ENCODE results near the gene C9. TPM values are rescaled to one million over a fixed set of nuclear protein-coding genes. Genes with fewer than 3 reads are reported as not detected.

Gene C9
- polyA plus RNA-seq, 2 of the 4 experiments (the other 2 are of a cell fraction): 0.03 TPM; not detected in 1

DNA sequence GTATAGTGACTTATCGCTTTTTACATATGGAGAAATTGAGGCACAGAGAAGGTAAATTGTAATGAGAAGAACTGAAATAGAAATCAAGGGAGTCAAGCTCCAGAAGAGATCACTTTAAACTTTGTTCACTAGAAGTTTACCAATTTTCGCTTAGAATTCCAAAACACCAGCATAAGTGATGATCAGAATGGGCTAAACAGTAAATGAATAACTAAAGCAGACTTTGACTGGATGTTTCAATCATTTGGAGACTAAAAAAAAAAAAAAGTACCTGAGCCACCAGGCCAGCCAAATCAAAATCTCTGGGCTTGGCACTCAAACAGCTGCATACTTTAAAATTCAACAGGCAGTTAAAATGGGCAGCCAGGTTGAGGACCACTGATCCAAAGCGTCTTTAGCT lies 106.7 kb downstream of the C9 start:
- peak overlapping the region in 1 of 2 experiments; percentile 64; a peak in 3 of 6 replicates for H3K27ac ChIP-seq
- TF ChIP-seq HEYL (CRISPR knock-in tag; IDR thresholded peaks at IDR 0.05) (no peak), NR3C1 (IDR thresholded peaks at IDR 0.05) (no peak), FOXS1 (CRISPR knock-in tag; IDR thresholded peaks at IDR 0.05) (no peak), JUN (IDR thresholded peaks at IDR 0.05) (no peak), CEBPB (IDR thresholded peaks at IDR 0.05) (no peak), JUNB (IDR thresholded peaks at IDR 0.05) (no peak), HOXB5 (CRISPR knock-in tag; IDR thresholded peaks at IDR 0.05) (no peak), HDAC2 (IDR thresholded peaks at IDR 0.05) (no peak), FOSL2 (IDR thresholded peaks at IDR 0.05) (no peak), FOSL2 (CRISPR knock-in tag; IDR thresholded peaks at IDR 0.05) (no peak), KDM1A (IDR thresholded peaks at IDR 0.05; ENCODE audit: low read depth) (no peak), CHD2 (IDR thresholded peaks at IDR 0.05; ENCODE audit: low read length, partially characterized antibody) (no peak), ZFP36 (IDR thresholded peaks at IDR 0.05; ENCODE audit: borderline replicate concordance, partially characterized antibody) (no peak)
- TF ChIP-seq, protein P1, sequence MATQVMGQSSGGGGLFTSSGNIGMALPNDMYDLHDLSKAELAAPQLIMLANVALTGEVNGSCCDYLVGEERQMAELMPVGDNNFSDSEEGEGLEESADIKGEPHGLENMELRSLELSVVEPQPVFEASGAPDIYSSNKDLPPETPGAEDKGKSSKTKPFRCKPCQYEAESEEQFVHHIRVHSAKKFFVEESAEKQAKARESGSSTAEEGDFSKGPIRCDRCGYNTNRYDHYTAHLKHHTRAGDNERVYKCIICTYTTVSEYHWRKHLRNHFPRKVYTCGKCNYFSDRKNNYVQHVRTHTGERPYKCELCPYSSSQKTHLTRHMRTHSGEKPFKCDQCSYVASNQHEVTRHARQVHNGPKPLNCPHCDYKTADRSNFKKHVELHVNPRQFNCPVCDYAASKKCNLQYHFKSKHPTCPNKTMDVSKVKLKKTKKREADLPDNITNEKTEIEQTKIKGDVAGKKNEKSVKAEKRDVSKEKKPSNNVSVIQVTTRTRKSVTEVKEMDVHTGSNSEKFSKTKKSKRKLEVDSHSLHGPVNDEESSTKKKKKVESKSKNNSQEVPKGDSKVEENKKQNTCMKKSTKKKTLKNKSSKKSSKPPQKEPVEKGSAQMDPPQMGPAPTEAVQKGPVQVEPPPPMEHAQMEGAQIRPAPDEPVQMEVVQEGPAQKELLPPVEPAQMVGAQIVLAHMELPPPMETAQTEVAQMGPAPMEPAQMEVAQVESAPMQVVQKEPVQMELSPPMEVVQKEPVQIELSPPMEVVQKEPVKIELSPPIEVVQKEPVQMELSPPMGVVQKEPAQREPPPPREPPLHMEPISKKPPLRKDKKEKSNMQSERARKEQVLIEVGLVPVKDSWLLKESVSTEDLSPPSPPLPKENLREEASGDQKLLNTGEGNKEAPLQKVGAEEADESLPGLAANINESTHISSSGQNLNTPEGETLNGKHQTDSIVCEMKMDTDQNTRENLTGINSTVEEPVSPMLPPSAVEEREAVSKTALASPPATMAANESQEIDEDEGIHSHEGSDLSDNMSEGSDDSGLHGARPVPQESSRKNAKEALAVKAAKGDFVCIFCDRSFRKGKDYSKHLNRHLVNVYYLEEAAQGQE (IDR thresholded peaks at IDR 0.05): no peak
- TF ChIP-seq, protein P2, sequence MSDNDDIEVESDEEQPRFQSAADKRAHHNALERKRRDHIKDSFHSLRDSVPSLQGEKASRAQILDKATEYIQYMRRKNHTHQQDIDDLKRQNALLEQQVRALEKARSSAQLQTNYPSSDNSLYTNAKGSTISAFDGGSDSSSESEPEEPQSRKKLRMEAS (IDR thresholded peaks at IDR 0.05): no peak
- TF ChIP-seq, protein P3, sequence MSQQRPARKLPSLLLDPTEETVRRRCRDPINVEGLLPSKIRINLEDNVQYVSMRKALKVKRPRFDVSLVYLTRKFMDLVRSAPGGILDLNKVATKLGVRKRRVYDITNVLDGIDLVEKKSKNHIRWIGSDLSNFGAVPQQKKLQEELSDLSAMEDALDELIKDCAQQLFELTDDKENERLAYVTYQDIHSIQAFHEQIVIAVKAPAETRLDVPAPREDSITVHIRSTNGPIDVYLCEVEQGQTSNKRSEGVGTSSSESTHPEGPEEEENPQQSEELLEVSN (IDR thresholded peaks at IDR 0.05; ENCODE audit: borderline replicate concordance, low read depth): no peak
- no peak overlapping the region for H3K4me3 ChIP-seq
- no peak for DNase-seq (ENCODE audit: low read depth in 1 of 2, low spot score in 1 of 2)
- CTCF ChIA-PET: interaction anchor here (1.0 to 2.4 kb wide), 3 partner anchors 9 to 40 kb away, joined by 3 to 9 read pairs (median 3); no protein-coding TSS in a partner anchor
- FAIRE-seq: no peak
- POLR2A ChIA-PET: no interaction called here
- 85% methylated on average over 3 of the region's 3 CpGs for WGBS (ENCODE audit: missing lambda C conversion rate)
- no peak for ATAC-seq
- peaks cover 33% of the 10 kb centered on the region for H3K4me1 ChIP-seq
- peak overlapping the region; percentile 86; the same call in 2 of the 3 replicates for H3K4me2 ChIP-seq
- no peaks in the 10 kb centered on the region for H3K9me3 ChIP-seq

DNA sequence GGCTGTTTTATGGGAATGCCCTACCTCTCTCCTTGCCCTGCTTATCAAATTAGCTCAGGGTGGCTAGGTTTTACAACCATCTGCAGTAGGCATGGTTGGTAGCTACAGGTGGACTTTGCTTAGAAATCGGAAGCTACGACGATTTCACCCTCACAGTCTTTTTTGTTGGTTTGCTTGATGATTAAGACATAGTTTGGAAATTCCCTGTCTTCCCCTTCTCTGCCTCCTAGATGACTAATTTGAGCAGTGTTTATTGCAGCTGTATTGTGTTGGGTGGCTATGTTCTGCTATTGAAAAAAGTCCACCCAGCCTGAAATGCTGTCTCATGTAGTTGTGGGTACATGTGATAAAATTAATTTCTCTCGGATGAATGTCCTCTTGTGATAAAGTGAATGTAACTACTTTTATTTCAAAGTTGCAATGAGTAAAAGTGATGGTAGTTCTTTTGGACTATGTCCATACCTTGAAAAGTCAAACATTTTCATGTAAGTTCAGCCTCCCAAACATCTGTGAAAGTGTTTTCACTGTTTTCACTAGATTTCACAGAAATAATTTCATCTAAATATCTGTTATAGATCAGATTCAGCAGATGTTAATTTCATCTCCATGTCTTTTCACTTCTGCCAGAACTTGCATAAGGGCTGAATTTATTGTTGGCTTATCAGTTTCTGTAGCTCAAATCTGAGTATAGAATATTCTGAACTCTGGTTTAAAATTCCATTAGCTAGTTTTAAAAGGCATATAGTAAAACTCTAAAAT lies 107.6 kb downstream of the C9 start:
- peak; percentile 91 for FAIRE-seq
- no peak for TF ChIP-seq HOXA7 (CRISPR knock-in tag; IDR thresholded peaks at IDR 0.05)
- TF ChIP-seq JUN (IDR thresholded peaks at IDR 0.05): no peak; a peak in 1 of 5 replicates
- TF ChIP-seq RARB (CRISPR knock-in tag; IDR thresholded peaks at IDR 0.05): no peak
- no peak for TF ChIP-seq SMC3 (IDR thresholded peaks at IDR 0.05)
- no peak for TF ChIP-seq HOXB13 (CRISPR knock-in tag; IDR thresholded peaks at IDR 0.05; ENCODE audit: low read depth)
- no peak for TF ChIP-seq HEYL (CRISPR knock-in tag; IDR thresholded peaks at IDR 0.05)
- TF ChIP-seq CEBPB (IDR thresholded peaks at IDR 0.05): peak in 1 of 2 experiments; percentile 68; a peak in 2 of 4 replicates
- TF ChIP-seq, protein P2 (IDR thresholded peaks at IDR 0.05): peak; percentile 60
- TF ChIP-seq EHMT2 (IDR thresholded peaks at IDR 0.05; ENCODE audit: low read depth): no peak
- TF ChIP-seq CBX2 (IDR thresholded peaks at IDR 0.05; ENCODE audit: borderline replicate concordance, low read depth): no peak
- TF ChIP-seq RNF2 (IDR thresholded peaks at IDR 0.05; ENCODE audit: borderline replicate concordance, low read depth): no peak
- TF ChIP-seq, protein P4, sequence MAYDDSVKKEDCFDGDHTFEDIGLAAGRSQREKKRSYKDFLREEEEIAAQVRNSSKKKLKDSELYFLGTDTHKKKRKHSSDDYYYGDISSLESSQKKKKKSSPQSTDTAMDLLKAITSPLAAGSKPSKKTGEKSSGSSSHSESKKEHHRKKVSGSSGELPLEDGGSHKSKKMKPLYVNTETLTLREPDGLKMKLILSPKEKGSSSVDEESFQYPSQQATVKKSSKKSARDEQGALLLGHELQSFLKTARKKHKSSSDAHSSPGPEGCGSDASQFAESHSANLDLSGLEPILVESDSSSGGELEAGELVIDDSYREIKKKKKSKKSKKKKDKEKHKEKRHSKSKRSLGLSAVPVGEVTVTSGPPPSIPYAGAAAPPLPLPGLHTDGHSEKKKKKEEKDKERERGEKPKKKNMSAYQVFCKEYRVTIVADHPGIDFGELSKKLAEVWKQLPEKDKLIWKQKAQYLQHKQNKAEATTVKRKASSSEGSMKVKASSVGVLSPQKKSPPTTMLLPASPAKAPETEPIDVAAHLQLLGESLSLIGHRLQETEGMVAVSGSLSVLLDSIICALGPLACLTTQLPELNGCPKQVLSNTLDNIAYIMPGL (CRISPR knock-in tag; IDR thresholded peaks at IDR 0.05; ENCODE audit: borderline replicate concordance): no peak
- TF ChIP-seq, protein P5, sequence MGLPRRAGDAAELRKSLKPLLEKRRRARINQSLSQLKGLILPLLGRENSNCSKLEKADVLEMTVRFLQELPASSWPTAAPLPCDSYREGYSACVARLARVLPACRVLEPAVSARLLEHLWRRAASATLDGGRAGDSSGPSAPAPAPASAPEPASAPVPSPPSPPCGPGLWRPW (IDR thresholded peaks at IDR 0.05): no peak
- no peak for TF ChIP-seq FOSB (CRISPR knock-in tag; IDR thresholded peaks at IDR 0.05)
- no peak for TF ChIP-seq HOXB5 (CRISPR knock-in tag; IDR thresholded peaks at IDR 0.05)
- no peak for TF ChIP-seq RAD21 (conservative IDR thresholded peaks at IDR 0.05 in 1 of 2, IDR thresholded peaks at IDR 0.05 in 1 of 2)
- peak; percentile 41; the same call in 1 of the 2 replicates for TF ChIP-seq FOSL2 (IDR thresholded peaks at IDR 0.05)
- peak; percentile 84 for TF ChIP-seq FOSL2 (CRISPR knock-in tag; IDR thresholded peaks at IDR 0.05)
- no peak for TF ChIP-seq ZSCAN20 (CRISPR knock-in tag; IDR thresholded peaks at IDR 0.05)
- TF ChIP-seq KDM1A (IDR thresholded peaks at IDR 0.05; ENCODE audit: low read depth): no peak
- no peak for TF ChIP-seq CHD2 (IDR thresholded peaks at IDR 0.05; ENCODE audit: low read length, partially characterized antibody)
- no peak; the same call in 1 of the 2 replicates for TF ChIP-seq GATA3 (IDR thresholded peaks at IDR 0.05; ENCODE audit: borderline replicate concordance)

More for the DNA sequence above, 107.6 kb downstream of the C9 start:
- peak; percentile 67 to 72 for DNase-seq (ENCODE audit: low read depth in 1 of 2, low spot score in 1 of 2)
- peak overlapping the region; percentile 32 for H3K4me3 ChIP-seq
- no peaks in the 10 kb centered on the region for H3K9me3 ChIP-seq
- POLR2A ChIA-PET: interaction anchor here (0.7 kb wide), 2 partner anchors 16 to 154 kb away, joined by 3 to 7 read pairs; no protein-coding TSS in a partner anchor
- H3K4me1 ChIP-seq: peaks cover 33% of the 10 kb centered on the region
- H3K4me2 ChIP-seq: peak overlapping the region; percentile 86
- H3K27ac ChIP-seq: peak overlapping the region; percentile 58 to 82
- WGBS (ENCODE audit: missing lambda C conversion rate): under 1% methylated on average over 4 of the region's 4 CpGs
- CTCF ChIA-PET: interaction anchor here (0.6 to 1.3 kb wide), 6 partner anchors 10 to 259 kb away, joined by 3 to 6 read pairs (median 3); no protein-coding TSS in a partner anchor
- ATAC-seq: peak; percentile 93

Measured in A549 (cell line).